Large intestine (tissue), 3 donors: ENCODE measurements around the gene FAM83G. TPM values are rescaled to one million over a fixed set of nuclear protein-coding genes. Genes with fewer than 3 reads are reported as not detected.

Source experiments
- DNase-seq, 2 donors: peaks; one replicate each; pipeline versions ENCODE4 v3.0.0 to v3.0.0-alpha.2; 2013
- H3K27ac ChIP-seq: one replicate; pipeline ENCODE4 v1.5.1; 2013; ENCODE audit warnings: low read length
- H3K27me3 ChIP-seq: 2 replicates; pipeline ENCODE4 v1.6.1; 2013; ENCODE audit warnings: low read length; ENCODE audit not compliant: control insufficient read depth, insufficient read depth
- H3K36me3 ChIP-seq: 2 replicates; pipeline ENCODE4 v1.6.1; 2013; ENCODE audit warnings: low read length; ENCODE audit not compliant: control insufficient read depth, insufficient read depth
- H3K4me1 ChIP-seq: one replicate; pipeline ENCODE4 v1.6.1; 2013; ENCODE audit warnings: low read length; ENCODE audit not compliant: control insufficient read depth, insufficient read depth
- H3K4me3 ChIP-seq: one replicate; pipeline ENCODE4 v1.5.1; 2013; ENCODE audit warnings: low read length
- H3K9me3 ChIP-seq: one replicate; pipeline ENCODE4 v1.6.1; 2013; ENCODE audit warnings: mild to moderate bottlenecking, low read depth, low read length, moderate library complexity; ENCODE audit not compliant: control insufficient read depth
- WGBS: methylation state at CpG from one replicate; pipeline ENCODE4 v1.1.5; 2013; ENCODE audit warnings: low lambda C conversion rate; ENCODE audit not compliant: insufficient coverage; 5-methylcytosine and 5-hydroxymethylcytosine counted together
- polyA plus RNA-seq: library from polyadenylated mRNA; unstranded; fragments of 120-200 nt; gene quantifications from one replicate; pipeline ENCODE4 v1.2.1, GENCODE V29; 2013

The FAM83G gene
- polyA plus RNA-seq, 1 donor = 35.6 TPM

GRCh38 chr17:18967916-18968315 lies 36.6 kb downstream of the FAM83G start:
- Histone ChIP-seq H3K4me3 (no peak overlapping the region), H3K36me3 (peaks cover 24% of the 10 kb centered on the region), H3K27ac (peak overlapping the region; percentile 68), H3K4me1 (peaks cover 50% of the 10 kb centered on the region), H3K9me3 (no peaks in the 10 kb centered on the region), H3K27me3 (no peaks in the 10 kb centered on the region)
- DNase-seq = peak in 1 of 2 donors; percentile 64
- WGBS = no CpG with 5 or more reads among the region's 4 CpGs

GRCh38 chr17:18966831-18967624 lies 37.5 kb downstream of the FAM83G start:
- Histone ChIP-seq H3K36me3 (peaks cover 18% of the 10 kb centered on the region), H3K4me3 (no peak overlapping the region), H3K9me3 (no peaks in the 10 kb centered on the region), H3K27ac (peak overlapping the region; percentile 17), H3K27me3 (no peaks in the 10 kb centered on the region), H3K4me1 (peaks cover 59% of the 10 kb centered on the region)
- no CpG with 5 or more reads among the region's 19 CpGs for WGBS
- no peak for DNase-seq

- Histone ChIP-seq H3K4me3 (no peak overlapping the region), H3K9me3 (no peaks in the 10 kb centered on the region), H3K27ac (no peak overlapping the region), H3K27me3 (no peaks in the 10 kb centered on the region), H3K4me1 (peaks cover 71% of the 10 kb centered on the region), H3K36me3 (peaks cover 5% of the 10 kb centered on the region)
- WGBS = no CpG with 5 or more reads among the region's 14 CpGs
- no peak for DNase-seq
Observed at GRCh38 chr17:18965530-18966236, 38.9 kb downstream of the FAM83G start.

GRCh38 chr17:18964550-18964949 lies 40.0 kb downstream of the FAM83G start:
- no peak overlapping the region for H3K27ac ChIP-seq
- WGBS = 100% methylated on average over 1 of the region's 9 CpGs
- H3K4me3 ChIP-seq = no peak overlapping the region
- H3K27me3 ChIP-seq = no peaks in the 10 kb centered on the region
- H3K36me3 ChIP-seq = no peaks in the 10 kb centered on the region
- DNase-seq = no peak
- no peaks in the 10 kb centered on the region for H3K9me3 ChIP-seq
- H3K4me1 ChIP-seq = peaks cover 60% of the 10 kb centered on the region

- no peaks in the 10 kb centered on the region for H3K36me3 ChIP-seq
- no peaks in the 10 kb centered on the region for H3K27me3 ChIP-seq
- peak overlapping the region; percentile 75 for H3K27ac ChIP-seq
- no peak overlapping the region for H3K4me3 ChIP-seq
- peaks cover 54% of the 10 kb centered on the region for H3K4me1 ChIP-seq
- H3K9me3 ChIP-seq = peaks cover 1% of the 10 kb centered on the region
- no peak for DNase-seq
- WGBS = no CpG with 5 or more reads among the region's 9 CpGs
Observed at GRCh38 chr17:18964018-18964351, 40.6 kb downstream of the FAM83G start.

- Histone ChIP-seq H3K4me1 (peaks cover 48% of the 10 kb centered on the region), H3K27ac (peak overlapping the region; percentile 75), H3K4me3 (no peak overlapping the region), H3K27me3 (no peaks in the 10 kb centered on the region), H3K9me3 (peaks cover 2% of the 10 kb centered on the region), H3K36me3 (no peaks in the 10 kb centered on the region)
- peak; percentile 82 to 83 for DNase-seq
- 100% methylated on average over 1 of the region's 23 CpGs for WGBS
Observed at GRCh38 chr17:18963126-18964017, 41.2 kb downstream of the FAM83G start.

- peak in 1 of 2 donors; percentile 73 for DNase-seq
- Histone ChIP-seq H3K4me3 (no peak overlapping the region), H3K9me3 (peaks cover 2% of the 10 kb centered on the region), H3K27ac (peak overlapping the region; percentile 75), H3K36me3 (no peaks in the 10 kb centered on the region), H3K4me1 (peaks cover 39% of the 10 kb centered on the region), H3K27me3 (no peaks in the 10 kb centered on the region)
- WGBS = no CpG with 5 or more reads among the region's 6 CpGs
Observed at GRCh38 chr17:18962494-18962815, 42.1 kb downstream of the FAM83G start.

GRCh38 chr17:18961634-18962493 lies 42.7 kb downstream of the FAM83G start:
- no peaks in the 10 kb centered on the region for H3K36me3 ChIP-seq
- peaks cover 2% of the 10 kb centered on the region for H3K9me3 ChIP-seq
- H3K4me3 ChIP-seq = no peak overlapping the region
- WGBS = 43% methylated on average over 1 of the region's 16 CpGs
- no peaks in the 10 kb centered on the region for H3K27me3 ChIP-seq
- H3K27ac ChIP-seq = peak overlapping the region; percentile 75
- no peak for DNase-seq
- H3K4me1 ChIP-seq = peaks cover 37% of the 10 kb centered on the region

- H3K4me3 ChIP-seq = no peak overlapping the region
- H3K27me3 ChIP-seq = no peaks in the 10 kb centered on the region
- no CpG with 5 or more reads among the region's 17 CpGs for WGBS
- H3K4me1 ChIP-seq = peaks cover 37% of the 10 kb centered on the region
- no peak overlapping the region for H3K27ac ChIP-seq
- H3K9me3 ChIP-seq = peaks cover 2% of the 10 kb centered on the region
- no peaks in the 10 kb centered on the region for H3K36me3 ChIP-seq
- peak; percentile 56 to 60 for DNase-seq
Observed at GRCh38 chr17:18960803-18961511, 43.6 kb downstream of the FAM83G start.
